ENCODE measurements around the gene PRKCE. TPM values are rescaled to one million over a fixed set of nuclear protein-coding genes. Genes with fewer than 3 reads are reported as not detected.

Gene PRKCE
- total and polyA plus RNA-seq, 7 experiments from 2014 or later = 1.4 to 37.9 (median 19.5) TPM

DNA sequence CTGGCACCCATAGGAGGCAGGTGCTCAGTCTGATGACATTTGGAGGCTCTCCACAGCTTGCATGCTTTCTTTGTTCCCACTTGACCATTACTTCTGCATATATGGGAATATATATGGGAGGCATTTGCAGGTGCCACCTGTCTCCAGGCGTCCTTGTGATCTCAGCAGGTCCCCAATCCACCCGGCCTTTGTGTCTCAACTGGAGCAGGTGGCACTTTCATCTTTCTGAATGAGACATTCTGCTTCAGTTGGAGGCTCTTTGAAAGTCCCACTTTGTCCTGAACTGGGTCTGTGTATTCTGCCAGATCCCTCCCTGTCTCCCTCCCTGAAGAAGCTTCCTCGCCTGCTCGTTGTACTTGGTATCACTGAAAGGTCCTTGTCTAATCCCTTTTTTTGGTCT is 327.6 kb downstream of the PRKCE start:
- ATAC-seq = no peak
- CTCF ChIA-PET = no interaction called here
- Histone ChIP-seq H3K36me3 (ENCODE audit: control insufficient read depth in 2 of 3, insufficient read depth in 3 of 3, low read length in 3 of 3) (peaks cover 0 to 3% (median 0%) of the 10 kb centered on the region in 3 experiments), H3K4me1 (ENCODE audit: control insufficient read depth in 2 of 2, insufficient read depth in 2 of 2, low read length in 2 of 2) (no peaks in the 10 kb centered on the region), H3K4me3 (ENCODE audit: low read length) (no peak overlapping the region), H3K27me3 (ENCODE audit: control insufficient read depth in 2 of 2, insufficient read depth in 2 of 2, low read length in 2 of 2) (no peaks in the 10 kb centered on the region), H3K9me3 (ENCODE audit: control insufficient read depth in 2 of 3, low read length in 3 of 3) (no peaks in the 10 kb centered on the region), H3K27ac (ENCODE audit: low read depth, low read length) (no peak overlapping the region)
- Mint-ChIP-seq H3K36me3 (peaks cover 0 to 23% (median 8%) of the 10 kb centered on the region in 5 donors), H3K4me1 (peaks cover 0 to 6% (median 0%) of the 10 kb centered on the region in 7 donors), H3K27me3 (no peaks in the 10 kb centered on the region), H3K27ac (no peak overlapping the region), H3K4me3 (no peak overlapping the region), H3K9me3 (no peaks in the 10 kb centered on the region)
- no peak for DNase-seq
- intact Hi-C loops (cut with micrococcal nuclease) = no loop called here
- POLR2A ChIA-PET = no interaction called here

DNA sequence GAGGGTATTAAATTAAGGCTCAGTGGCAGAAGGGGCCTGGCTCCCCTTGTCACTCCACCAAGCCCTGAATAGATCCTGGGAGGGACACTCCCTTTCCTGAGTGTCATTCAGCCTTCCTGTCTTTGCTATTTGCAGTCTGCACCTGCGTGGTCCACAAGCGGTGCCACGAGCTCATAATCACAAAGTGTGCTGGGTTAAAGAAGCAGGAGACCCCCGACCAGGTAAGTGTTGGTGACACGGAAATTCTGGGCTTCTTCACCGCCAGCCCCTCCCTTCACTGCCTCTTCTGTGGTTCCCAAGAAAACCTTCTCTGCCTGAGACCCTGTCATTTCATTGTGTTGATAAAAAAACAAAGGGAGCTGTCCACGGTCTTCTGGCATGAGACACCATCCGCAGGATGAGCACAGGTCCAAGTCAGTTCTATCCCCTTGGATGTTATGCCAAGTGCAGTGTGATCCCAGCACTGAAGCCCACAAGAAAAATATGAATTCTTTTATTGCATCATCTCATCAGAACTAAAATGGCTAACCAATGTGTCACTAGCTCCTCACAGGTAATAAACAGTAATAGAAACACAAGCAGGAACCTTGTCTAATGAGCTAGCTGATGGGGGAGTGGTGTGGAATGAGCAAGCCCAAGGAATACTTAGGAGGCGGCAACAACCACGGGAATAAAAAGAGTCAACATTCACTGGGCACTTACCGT is 328.8 kb downstream of the PRKCE start:
- ChIA-PET POLR2A (no interaction called here), CTCF (no interaction called here)
- Histone ChIP-seq H3K4me1 (ENCODE audit: control insufficient read depth in 2 of 2, insufficient read depth in 2 of 2, low read length in 2 of 2) (no peaks in the 10 kb centered on the region), H3K27me3 (ENCODE audit: control insufficient read depth in 2 of 2, insufficient read depth in 2 of 2, low read length in 2 of 2) (no peaks in the 10 kb centered on the region), H3K4me3 (ENCODE audit: low read length) (no peak overlapping the region), H3K27ac (ENCODE audit: low read depth, low read length) (no peak overlapping the region), H3K36me3 (ENCODE audit: control insufficient read depth in 2 of 3, insufficient read depth in 3 of 3, low read length in 3 of 3) (peaks cover 0 to 3% (median 0%) of the 10 kb centered on the region in 3 experiments), H3K9me3 (ENCODE audit: control insufficient read depth in 2 of 3, low read length in 3 of 3) (no peaks in the 10 kb centered on the region)
- ATAC-seq (no peak), DNase-seq (no peak)
- H3K9me3 Mint-ChIP-seq = no peaks in the 10 kb centered on the region
- peaks cover 0 to 28% (median 13%) of the 10 kb centered on the region in 5 donors for H3K36me3 Mint-ChIP-seq
- no peak overlapping the region for H3K27ac Mint-ChIP-seq
- intact Hi-C loops (cut with micrococcal nuclease) = no loop called here
- peaks cover 0 to 6% (median 0%) of the 10 kb centered on the region in 7 donors for H3K4me1 Mint-ChIP-seq
- no peaks in the 10 kb centered on the region for H3K27me3 Mint-ChIP-seq
- no peak overlapping the region for H3K4me3 Mint-ChIP-seq

DNA sequence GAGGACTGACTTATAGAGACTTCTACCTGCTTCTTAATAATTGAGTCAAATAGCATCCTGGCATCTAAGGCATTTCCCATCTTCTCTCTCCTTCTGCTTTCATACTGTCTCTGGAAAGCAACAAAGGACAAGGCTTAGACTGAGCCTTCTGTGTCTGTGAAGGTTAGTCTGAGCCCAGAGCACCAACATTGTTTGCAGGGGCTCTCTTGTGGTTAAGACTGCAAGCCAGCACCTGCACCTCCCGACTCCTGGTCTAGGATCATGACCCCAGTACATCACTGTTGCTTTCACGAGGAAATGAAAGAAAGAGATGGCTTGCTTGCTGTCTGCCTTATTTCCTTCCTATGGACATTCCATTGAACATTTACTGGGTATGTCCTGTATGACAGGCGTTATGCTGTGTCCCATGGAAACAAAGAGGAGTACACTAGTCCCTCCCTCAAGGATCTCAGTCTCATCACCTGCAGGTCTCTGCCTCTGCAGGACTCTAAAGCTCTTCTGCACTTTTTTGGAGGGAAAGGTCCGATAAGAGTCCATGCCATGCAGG is 330.0 kb downstream of the PRKCE start:
- no peak overlapping the region for H3K27ac ChIP-seq (ENCODE audit: low read depth, low read length)
- H3K4me1 ChIP-seq (ENCODE audit: control insufficient read depth in 2 of 2, insufficient read depth in 2 of 2, low read length in 2 of 2) = no peaks in the 10 kb centered on the region
- no peak overlapping the region for H3K4me3 ChIP-seq (ENCODE audit: low read length)
- Mint-ChIP-seq H3K27ac (no peak overlapping the region), H3K27me3 (no peaks in the 10 kb centered on the region), H3K9me3 (no peaks in the 10 kb centered on the region), H3K4me3 (no peak overlapping the region), H3K4me1 (peaks cover 0 to 6% (median 0%) of the 10 kb centered on the region in 7 donors), H3K36me3 (peaks cover 0 to 34% (median 15%) of the 10 kb centered on the region in 5 donors)
- ChIA-PET POLR2A (no interaction called here), CTCF (no interaction called here)
- no peak for ATAC-seq
- no peaks in the 10 kb centered on the region for H3K27me3 ChIP-seq (ENCODE audit: control insufficient read depth in 2 of 2, insufficient read depth in 2 of 2, low read length in 2 of 2)
- no peaks in the 10 kb centered on the region for H3K9me3 ChIP-seq (ENCODE audit: control insufficient read depth in 2 of 3, low read length in 3 of 3)
- H3K36me3 ChIP-seq (ENCODE audit: control insufficient read depth in 2 of 3, insufficient read depth in 3 of 3, low read length in 3 of 3) = peaks cover 0 to 3% (median 0%) of the 10 kb centered on the region in 3 experiments
- intact Hi-C loops (cut with micrococcal nuclease) = no loop called here
- DNase-seq = no peak

DNA sequence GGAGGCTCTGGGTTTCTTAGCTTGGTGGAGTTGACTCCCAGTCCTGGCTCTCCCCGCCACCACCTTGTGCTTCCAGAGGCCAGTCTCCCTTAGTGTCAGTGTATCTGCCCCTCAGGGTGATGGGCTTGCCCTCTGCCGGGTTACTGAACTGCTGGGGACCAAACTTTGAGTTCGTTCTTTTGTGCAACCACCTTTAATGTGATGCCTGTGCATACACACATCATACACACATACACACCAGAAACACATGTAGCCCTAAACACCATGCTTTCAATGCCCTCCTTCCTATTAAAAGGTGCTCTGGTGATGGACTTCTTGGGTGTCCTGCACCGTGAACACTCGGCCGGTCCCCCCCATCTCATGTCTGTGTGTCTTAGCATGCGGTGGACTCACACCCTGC is 330.6 kb downstream of the PRKCE start:
- H3K9me3 ChIP-seq (ENCODE audit: control insufficient read depth in 2 of 3, low read length in 3 of 3) = no peaks in the 10 kb centered on the region
- H3K4me3 ChIP-seq (ENCODE audit: low read length) = no peak overlapping the region
- H3K9me3 Mint-ChIP-seq = no peaks in the 10 kb centered on the region
- H3K4me3 Mint-ChIP-seq = no peak overlapping the region
- ChIA-PET POLR2A (no interaction called here), CTCF (no interaction called here)
- no peak overlapping the region for H3K27ac ChIP-seq (ENCODE audit: low read depth, low read length)
- no peak for ATAC-seq
- no peak overlapping the region for H3K27ac Mint-ChIP-seq
- peaks cover 0 to 34% (median 13%) of the 10 kb centered on the region in 5 donors for H3K36me3 Mint-ChIP-seq
- no peaks in the 10 kb centered on the region for H3K4me1 ChIP-seq (ENCODE audit: control insufficient read depth in 2 of 2, insufficient read depth in 2 of 2, low read length in 2 of 2)
- H3K4me1 Mint-ChIP-seq = peaks cover 0 to 6% (median 0%) of the 10 kb centered on the region in 7 donors
- intact Hi-C loops (cut with micrococcal nuclease) = no loop called here
- H3K36me3 ChIP-seq (ENCODE audit: control insufficient read depth in 2 of 3, insufficient read depth in 3 of 3, low read length in 3 of 3) = peaks cover 0 to 3% (median 0%) of the 10 kb centered on the region in 3 experiments
- DNase-seq = no peak
- H3K27me3 Mint-ChIP-seq = no peaks in the 10 kb centered on the region
- H3K27me3 ChIP-seq (ENCODE audit: control insufficient read depth in 2 of 2, insufficient read depth in 2 of 2, low read length in 2 of 2) = no peaks in the 10 kb centered on the region

DNA sequence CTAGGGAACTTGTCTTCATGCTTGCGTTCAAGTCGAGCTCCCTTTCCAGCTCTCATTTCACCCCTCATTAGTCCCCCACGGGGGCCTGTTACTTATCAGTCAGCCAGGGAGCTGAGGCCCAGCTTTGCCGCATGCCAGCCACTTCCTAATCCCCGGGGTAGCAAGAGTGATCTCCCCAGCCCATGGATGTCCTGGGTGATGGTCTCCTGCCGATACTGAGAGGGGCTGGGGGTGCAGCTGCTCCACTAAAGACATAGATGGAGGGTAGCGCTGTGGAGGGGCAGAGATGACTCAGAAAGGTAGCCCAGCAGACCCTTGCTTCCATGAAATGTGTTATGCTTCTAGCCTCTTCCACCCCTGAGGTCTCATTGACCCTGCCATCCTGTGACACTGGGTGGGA is 331.7 kb downstream of the PRKCE start:
- Mint-ChIP-seq H3K36me3 (peaks cover 0 to 34% (median 13%) of the 10 kb centered on the region in 5 donors), H3K4me1 (peaks cover 0 to 6% (median 0%) of the 10 kb centered on the region in 7 donors), H3K9me3 (no peaks in the 10 kb centered on the region), H3K27me3 (no peaks in the 10 kb centered on the region), H3K4me3 (no peak overlapping the region), H3K27ac (no peak overlapping the region)
- intact Hi-C loops (cut with micrococcal nuclease) = no loop called here
- H3K27ac ChIP-seq (ENCODE audit: low read depth, low read length) = no peak overlapping the region
- H3K27me3 ChIP-seq (ENCODE audit: control insufficient read depth in 2 of 2, insufficient read depth in 2 of 2, low read length in 2 of 2) = no peaks in the 10 kb centered on the region
- ChIA-PET CTCF (interaction anchor here (0.6 kb wide), 1 partner anchor 552 kb away, joined by 3 read pairs; no protein-coding TSS in a partner anchor), POLR2A (interaction anchor here (0.8 kb wide), 1 partner anchor 147 kb away, joined by 3 read pairs; no protein-coding TSS in a partner anchor)
- no peak overlapping the region for H3K4me3 ChIP-seq (ENCODE audit: low read length)
- ATAC-seq = no peak
- DNase-seq = no peak
- H3K4me1 ChIP-seq (ENCODE audit: control insufficient read depth in 2 of 2, insufficient read depth in 2 of 2, low read length in 2 of 2) = no peaks in the 10 kb centered on the region
- H3K36me3 ChIP-seq (ENCODE audit: control insufficient read depth in 2 of 3, insufficient read depth in 3 of 3, low read length in 3 of 3) = peaks cover 0 to 3% (median 0%) of the 10 kb centered on the region in 3 experiments
- no peaks in the 10 kb centered on the region for H3K9me3 ChIP-seq (ENCODE audit: control insufficient read depth in 2 of 3, low read length in 3 of 3)

DNA sequence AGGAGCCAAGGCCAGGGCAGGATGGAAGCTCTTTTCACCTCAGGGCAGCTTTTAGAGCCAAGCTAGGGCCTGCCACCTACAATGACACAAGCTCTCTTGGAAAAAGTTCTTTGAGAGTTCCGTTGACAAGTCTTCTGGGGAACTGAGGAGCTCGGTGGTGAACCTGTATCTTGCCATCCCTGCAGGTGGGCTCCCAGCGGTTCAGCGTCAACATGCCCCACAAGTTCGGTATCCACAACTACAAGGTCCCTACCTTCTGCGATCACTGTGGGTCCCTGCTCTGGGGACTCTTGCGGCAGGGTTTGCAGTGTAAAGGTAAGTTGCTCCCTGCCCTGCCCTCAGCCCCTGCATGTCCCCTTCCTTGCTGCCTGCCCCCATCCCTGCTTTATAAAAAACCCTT is 332.9 kb downstream of the PRKCE start:
- no peak overlapping the region for H3K27ac ChIP-seq (ENCODE audit: low read depth, low read length)
- Mint-ChIP-seq H3K27ac (no peak overlapping the region), H3K36me3 (peaks cover 0 to 36% (median 13%) of the 10 kb centered on the region in 5 donors), H3K4me3 (no peak overlapping the region), H3K27me3 (no peaks in the 10 kb centered on the region), H3K9me3 (no peaks in the 10 kb centered on the region), H3K4me1 (peaks cover 0 to 3% (median 0%) of the 10 kb centered on the region in 7 donors)
- intact Hi-C loops (cut with micrococcal nuclease) = no loop called here
- H3K4me1 ChIP-seq (ENCODE audit: control insufficient read depth in 2 of 2, insufficient read depth in 2 of 2, low read length in 2 of 2) = no peaks in the 10 kb centered on the region
- ChIA-PET POLR2A (no interaction called here), CTCF (no interaction called here)
- no peaks in the 10 kb centered on the region for H3K27me3 ChIP-seq (ENCODE audit: control insufficient read depth in 2 of 2, insufficient read depth in 2 of 2, low read length in 2 of 2)
- ATAC-seq (no peak), DNase-seq (no peak)
- no peak overlapping the region for H3K4me3 ChIP-seq (ENCODE audit: low read length)
- H3K9me3 ChIP-seq (ENCODE audit: control insufficient read depth in 2 of 3, low read length in 3 of 3) = no peaks in the 10 kb centered on the region
- peaks cover 0 to 3% (median 0%) of the 10 kb centered on the region in 3 experiments for H3K36me3 ChIP-seq (ENCODE audit: control insufficient read depth in 2 of 3, insufficient read depth in 3 of 3, low read length in 3 of 3)
